ENCODE measurements around the gene XK.

- TF ChIP-seq EZH2 (IDR thresholded peaks at IDR 0.05; ENCODE audit: insufficient read depth, poor library complexity, severe bottlenecking) (no peak), EZH2phosphoT487 (IDR thresholded peaks at IDR 0.05; ENCODE audit: insufficient read depth, low read depth) (no peak)
These were observed 23.4 kb upstream of the XK start for GRCh38 chrX:37662181-37662580.
